NCI-H146 treated with DMSO at 0.1 percent for 48 hours (cell line): ENCODE data around the gene DDX42.

Experiments
- DNase-seq: peaks from one replicate; lab custom pipeline; 2025; ENCODE audit not compliant: unreplicated experiment; lab: John Stamatoyannopoulos, UW

Gene DDX42

GRCh38 chr17:63822537-63822936 is 48.6 kb downstream of the DDX42 start:
- no peak for DNase-seq

- DNase-seq = no peak
These were observed 49.8 kb downstream of the DDX42 start for GRCh38 chr17:63823659-63824331.

GRCh38 chr17:63824362-63824761 is 50.4 kb downstream of the DDX42 start:
- no peak for DNase-seq

GRCh38 chr17:63826468-63827001 is 52.6 kb downstream of the DDX42 start:
- DNase-seq = peak; percentile 3

GRCh38 chr17:63827002-63827800 is 53.2 kb downstream of the DDX42 start, which contains the start of the genes FTSJ3 and PSMC5:
Gene FTSJ3, minus strand, starts transcription at chr17:63827663. Its CDS starts 761 bp downstream, at chr17:63826902.
Gene PSMC5, plus strand, starts transcription at chr17:63827431. Its CDS starts 60 bp downstream, at chr17:63827491.
- DNase-seq = peak; percentile 95

- DNase-seq = no peak
These were observed 53.8 kb downstream of the DDX42 start for GRCh38 chr17:63827801-63828221.

- DNase-seq = no peak
These were observed 55.0 kb downstream of the DDX42 start for GRCh38 chr17:63828936-63829335.

GRCh38 chr17:63830278-63830677 is 56.3 kb downstream of the DDX42 start:
- DNase-seq = no peak

- no peak for DNase-seq
These were observed 57.0 kb downstream of the DDX42 start for GRCh38 chr17:63830904-63831491.

GRCh38 chr17:63831505-63831904 is 57.5 kb downstream of the DDX42 start:
- no peak for DNase-seq

GRCh38 chr17:63832014-63832413 is 58.0 kb downstream of the DDX42 start:
- DNase-seq = no peak

GRCh38 chr17:63832455-63832854 is 58.5 kb downstream of the DDX42 start:
- no peak for DNase-seq

- no peak for DNase-seq
These were observed 59.2 kb downstream of the DDX42 start for GRCh38 chr17:63833026-63833740.

- DNase-seq = no peak
These were observed 59.9 kb downstream of the DDX42 start for GRCh38 chr17:63833741-63834373.

GRCh38 chr17:63834431-63835166 is 60.6 kb downstream of the DDX42 start:
- DNase-seq = peak; percentile 15

GRCh38 chr17:63835167-63835720 is 61.3 kb downstream of the DDX42 start:
- no peak for DNase-seq

GRCh38 chr17:63836811-63837210 is 62.8 kb downstream of the DDX42 start:
- no peak for DNase-seq

GRCh38 chr17:63837480-63837879 is 63.5 kb downstream of the DDX42 start:
- DNase-seq = no peak

GRCh38 chr17:63837962-63838600 is 64.1 kb downstream of the DDX42 start:
- DNase-seq = no peak
